H9 (cell line): ENCODE results near the gene NR2C1. TPM values are rescaled to one million over a fixed set of nuclear protein-coding genes. Genes with fewer than 3 reads are reported as not detected.

Source experiments
- DNase-seq: peaks from one replicate; pipeline ENCODE4 v3.0.0-alpha.2; 2017
- H2AFZ ChIP-seq: one replicate; pipeline ENCODE4 v1.6.1; 2013; ENCODE audit warnings: mild to moderate bottlenecking, low read length, control low read depth, moderate library complexity
- H2AK5ac ChIP-seq: 2 replicates; pipeline ENCODE4 v1.6.1; 2013; ENCODE audit warnings: low read length, control low read depth, mixed read lengths; ENCODE audit not compliant: insufficient read length
- H2BK120ac ChIP-seq: one replicate; pipeline ENCODE4 v1.6.1; 2013; ENCODE audit warnings: low read depth, mild to moderate bottlenecking, low read length, control low read depth, inconsistent platforms; ENCODE audit not compliant: poor library complexity, severe bottlenecking
- H2BK12ac ChIP-seq: 2 replicates; pipeline ENCODE4 v1.6.1; 2013; ENCODE audit warnings: low read length, control low read depth, mixed read lengths, low read depth; ENCODE audit not compliant: insufficient read length
- H2BK15ac ChIP-seq: 2 replicates; pipeline ENCODE4 v1.6.1; 2013; ENCODE audit warnings: low read depth, low read length, control low read depth
- H2BK20ac ChIP-seq: one replicate; pipeline ENCODE4 v1.6.1; 2013; ENCODE audit warnings: low read depth, mild to moderate bottlenecking, low read length, control low read depth, inconsistent platforms; ENCODE audit not compliant: poor library complexity, severe bottlenecking
- H2BK5ac ChIP-seq: 2 replicates; pipeline ENCODE4 v1.6.1; 2013; ENCODE audit warnings: low read length, control low read depth, mixed read lengths; ENCODE audit not compliant: insufficient read length
- H3K14ac ChIP-seq: 2 replicates; pipeline ENCODE4 v1.6.1; 2013; ENCODE audit warnings: low read length, control low read depth; ENCODE audit not compliant: insufficient read depth
- H3K18ac ChIP-seq: 2 replicates; pipeline ENCODE4 v1.6.1; 2013; ENCODE audit warnings: low read depth, mild to moderate bottlenecking, mixed read lengths, low read length, control low read depth; ENCODE audit not compliant: insufficient read length
- H3K23ac ChIP-seq: 2 replicates; pipeline ENCODE4 v1.6.1; 2013; ENCODE audit warnings: low read length, control low read depth, mixed read lengths, low read depth; ENCODE audit not compliant: insufficient read length
- H3K23me2 ChIP-seq: 2 replicates; pipeline ENCODE4 v1.6.1; 2013; ENCODE audit warnings: low read depth, mild to moderate bottlenecking, mixed read lengths, low read length, control low read depth; ENCODE audit not compliant: insufficient read length, poor library complexity, severe bottlenecking
- H3K27ac ChIP-seq: 2 replicates; pipeline ENCODE4 v1.5.1; 2013; ENCODE audit warnings: low read length, control low read depth, mixed read lengths, low read depth; ENCODE audit not compliant: insufficient read length
- H3K27me3 ChIP-seq: 2 replicates; pipeline ENCODE4 v1.6.1; 2013; ENCODE audit warnings: low read length, control low read depth, inconsistent platforms; ENCODE audit not compliant: insufficient read depth
- H3K4ac ChIP-seq: 2 replicates; pipeline ENCODE4 v1.6.1; 2013; ENCODE audit warnings: low read depth, mild to moderate bottlenecking, control low read depth, inconsistent platforms, low read length, moderate library complexity
- H3K4me1 ChIP-seq: 2 replicates; pipeline ENCODE4 v1.6.1; 2013; ENCODE audit warnings: low read length, control low read depth, inconsistent platforms; ENCODE audit not compliant: insufficient read depth
- H3K4me2 ChIP-seq: 2 replicates; pipeline ENCODE4 v1.6.1; 2013; ENCODE audit warnings: low read length, control low read depth, mixed read lengths; ENCODE audit not compliant: insufficient read length, insufficient read depth
- H3K56ac ChIP-seq: 2 replicates; pipeline ENCODE4 v1.6.1; 2013; ENCODE audit warnings: low read depth, mild to moderate bottlenecking, mixed read lengths, low read length, control low read depth; ENCODE audit not compliant: insufficient read length
- H3K79me1 ChIP-seq: 2 replicates; pipeline ENCODE4 v1.6.1; 2013; ENCODE audit warnings: low read depth, mild to moderate bottlenecking, moderate library complexity, low read length, control low read depth, inconsistent platforms; ENCODE audit not compliant: insufficient read depth, poor library complexity, severe bottlenecking
- H3K79me2 ChIP-seq: 2 replicates; pipeline ENCODE4 v1.6.1; 2013; ENCODE audit warnings: low read length, control low read depth, inconsistent platforms; ENCODE audit not compliant: insufficient read depth
- H3K9ac ChIP-seq: 2 replicates; pipeline ENCODE4 v1.6.1; 2013; ENCODE audit warnings: low read length, control low read depth, mixed read lengths; ENCODE audit not compliant: insufficient read length; ENCODE audit errors: extremely low read depth
- H3K9me3 ChIP-seq: one replicate; pipeline ENCODE4 v1.6.1; 2013; ENCODE audit warnings: low read depth, low read length, inconsistent platforms; ENCODE audit not compliant: control insufficient read depth
- H3T11ph ChIP-seq: one replicate; pipeline ENCODE4 v1.6.1; 2013; ENCODE audit warnings: mild to moderate bottlenecking, low read length, control low read depth, inconsistent platforms
- H4K20me1 ChIP-seq: one replicate; pipeline ENCODE4 v1.6.1; 2013; ENCODE audit not compliant: control insufficient read depth, insufficient read length, insufficient read depth
- H4K5ac ChIP-seq: 2 replicates; pipeline ENCODE4 v1.6.1; 2013; ENCODE audit warnings: low read depth, mild to moderate bottlenecking, mixed read lengths, low read length, control low read depth; ENCODE audit not compliant: insufficient read length
- H4K8ac ChIP-seq: replicated peaks from 2 replicates; pipeline ENCODE4 v1.6.1; 2013; ENCODE audit warnings: low read length, control low read depth, mixed read lengths, low read depth; ENCODE audit not compliant: insufficient read length
- H4K91ac ChIP-seq: 2 replicates; pipeline ENCODE4 v1.6.1; 2013; ENCODE audit warnings: low read depth, mild to moderate bottlenecking, moderate library complexity, mixed read lengths, low read length, control low read depth; ENCODE audit not compliant: insufficient read length
- H3K27ac Mint-ChIP-seq, 3 experiments: 2 replicates in 2 of 3; 3 replicates in 1 of 3; pipeline ENCODE4 v1.8.0; 2020 to 2021; ENCODE audit warnings: mixed read lengths in 3 of 3, mild to moderate bottlenecking in 1 of 3, moderate library complexity in 1 of 3
- H3K27me3 Mint-ChIP-seq: 2 replicates; pipeline ENCODE4 v1.8.0; 2021; ENCODE audit warnings: low read depth, mild to moderate bottlenecking, moderate library complexity, mixed read lengths
- H3K36me3 Mint-ChIP-seq, 3 experiments: 2 replicates in 2 of 3; 3 replicates in 1 of 3; pipeline ENCODE4 v1.8.0; 2020 to 2021; ENCODE audit warnings: low read depth in 3 of 3, mixed read lengths in 3 of 3; ENCODE audit not compliant: insufficient read depth in 1 of 3
- H3K4me1 Mint-ChIP-seq, 2 experiments: 2 replicates each; pipeline ENCODE4 v1.8.0; 2020; ENCODE audit warnings: mixed read lengths in 2 of 2
- H3K4me3 Mint-ChIP-seq, 2 experiments: 2 replicates in 1 of 2; 3 replicates in 1 of 2; pipeline ENCODE4 v1.8.0; 2020 to 2021; ENCODE audit warnings: mild to moderate bottlenecking in 2 of 2, mixed read lengths in 2 of 2, moderate library complexity in 1 of 2
- H3K9me3 Mint-ChIP-seq, 2 experiments: 2 replicates in 1 of 2; 3 replicates in 1 of 2; pipeline ENCODE4 v1.8.0; 2020; ENCODE audit warnings: mild to moderate bottlenecking in 2 of 2, mixed read lengths in 2 of 2, moderate library complexity in 1 of 2
- WGBS: extraction: QIAGEN DNeasy Blood & Tissue Kit; methylation state at CpG from one replicate; pipeline ENCODE4 v1.1.7; 2013; ENCODE audit warnings: missing lambda C conversion rate, low lambda C conversion rate, mixed read lengths; ENCODE audit not compliant: insufficient read length; ENCODE audit errors: extremely low coverage; 5-methylcytosine and 5-hydroxymethylcytosine counted together
- total RNA-seq: library from RNA; stranded (reverse); gene quantifications from 2 replicates; pipeline ENCODE4 v1.2.1, GENCODE V29; 2021
- TF ChIP-seq, protein P1 (sequence below): fragments of 200-600 bp; sonication (generic); conservative IDR thresholded peaks from 3 replicates; pipeline ENCODE4 v1.8.0; 2021; ENCODE audit warnings: antibody characterized with exemption, mild to moderate bottlenecking

The NR2C1 gene
- total RNA-seq, 1 experiment from 2014 or later = 47.0 TPM

GRCh38 chr12:95116773-95117172 is 43.4 kb upstream of the NR2C1 start:
- H3K27me3 ChIP-seq = no peaks in the 10 kb centered on the region

More at GRCh38 chr12:95116773-95117172, 43.4 kb upstream of the NR2C1 start:
- Histone ChIP-seq H3T11ph (no peak overlapping the region), H4K5ac (no peak overlapping the region), H2AFZ (no peak overlapping the region), H2BK120ac (no peak overlapping the region), H2BK20ac (peak overlapping the region; percentile 64), H3K4me1 (peaks cover 2% of the 10 kb centered on the region; the same call in 1 of the 2 replicates), H2BK5ac (no peak overlapping the region), H3K4me2 (no peak overlapping the region), H3K4ac (no peak overlapping the region), H3K23ac (no peak overlapping the region), H2BK15ac (no peak overlapping the region), H4K8ac (no peak overlapping the region), H4K91ac (no peak overlapping the region), H3K79me1 (no peaks in the 10 kb centered on the region), H3K9ac (no peak overlapping the region), H4K20me1 (no peaks in the 10 kb centered on the region), H2BK12ac (no peak overlapping the region), H3K18ac (no peak overlapping the region), H3K9me3 (no peaks in the 10 kb centered on the region), H3K27ac (no peak overlapping the region), H2AK5ac (no peak overlapping the region), H3K79me2 (no peaks in the 10 kb centered on the region), H3K14ac (no peak overlapping the region), H3K56ac (no peak overlapping the region), H3K23me2 (no peaks in the 10 kb centered on the region)
- Mint-ChIP-seq H3K27ac (peak overlapping the region in 2 of 3 experiments; percentile 53 to 80; a peak in 3 of 7 replicates), H3K27me3 (no peaks in the 10 kb centered on the region), H3K36me3 (peaks cover 7 to 32% (median 26%) of the 10 kb centered on the region in 3 experiments; a peak in 6 of 7 replicates), H3K4me3 (no peak overlapping the region), H3K4me1 (peaks cover 30 to 33% of the 10 kb centered on the region in 2 experiments), H3K9me3 (no peaks in the 10 kb centered on the region)
- WGBS = no CpG with 5 or more reads among the region's 3 CpGs
- DNase-seq = peak; percentile 45
- TF ChIP-seq, protein P1, sequence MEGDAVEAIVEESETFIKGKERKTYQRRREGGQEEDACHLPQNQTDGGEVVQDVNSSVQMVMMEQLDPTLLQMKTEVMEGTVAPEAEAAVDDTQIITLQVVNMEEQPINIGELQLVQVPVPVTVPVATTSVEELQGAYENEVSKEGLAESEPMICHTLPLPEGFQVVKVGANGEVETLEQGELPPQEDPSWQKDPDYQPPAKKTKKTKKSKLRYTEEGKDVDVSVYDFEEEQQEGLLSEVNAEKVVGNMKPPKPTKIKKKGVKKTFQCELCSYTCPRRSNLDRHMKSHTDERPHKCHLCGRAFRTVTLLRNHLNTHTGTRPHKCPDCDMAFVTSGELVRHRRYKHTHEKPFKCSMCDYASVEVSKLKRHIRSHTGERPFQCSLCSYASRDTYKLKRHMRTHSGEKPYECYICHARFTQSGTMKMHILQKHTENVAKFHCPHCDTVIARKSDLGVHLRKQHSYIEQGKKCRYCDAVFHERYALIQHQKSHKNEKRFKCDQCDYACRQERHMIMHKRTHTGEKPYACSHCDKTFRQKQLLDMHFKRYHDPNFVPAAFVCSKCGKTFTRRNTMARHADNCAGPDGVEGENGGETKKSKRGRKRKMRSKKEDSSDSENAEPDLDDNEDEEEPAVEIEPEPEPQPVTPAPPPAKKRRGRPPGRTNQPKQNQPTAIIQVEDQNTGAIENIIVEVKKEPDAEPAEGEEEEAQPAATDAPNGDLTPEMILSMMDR = no peak
